PC-3 (cell line): ENCODE results near the gene SOX10.

Experiments used
- CTCF ChIP-seq: fragments of 300-600 bp; sonication (generic); conservative IDR thresholded peaks from 2 replicates; pipeline ENCODE4 v1.5.1; 2017; ENCODE audit warnings: antibody characterized with exemption, low read depth, mild to moderate bottlenecking, low read length
- EZH2 ChIP-seq: fragments of 300-600 bp; sonication (generic); IDR thresholded peaks from one replicate; pipeline ENCODE4 v1.6.1; 2017; ENCODE audit warnings: antibody characterized with exemption, mild to moderate bottlenecking, low read length; ENCODE audit not compliant: unreplicated experiment
- EZH2phosphoT487 ChIP-seq: fragments of 300-600 bp; sonication (generic); IDR thresholded peaks from 2 replicates; pipeline ENCODE4 v1.6.1; 2018; ENCODE audit warnings: mild to moderate bottlenecking, antibody characterized with exemption, low read length, borderline replicate concordance

GRCh38 chr22:38009000-38009806 is 24.8 kb upstream of the SOX10 start:
- TF ChIP-seq CTCF (no peak), EZH2 (no peak), EZH2phosphoT487 (no peak)
